ENCODE data around the gene LMBR1L. TPM values are rescaled to one million over a fixed set of nuclear protein-coding genes. Genes with fewer than 3 reads are reported as not detected.

LMBR1L gene
- total and polyA plus RNA-seq, 11 donors: 10.4 to 43.5 (median 26.6) TPM

GRCh38 chr12:49049566-49050224 lies 61.0 kb downstream of the LMBR1L start:
- peak in 2 of 4 donors; percentile 11 to 36 for ATAC-seq
- peaks cover 0 to 7% (median 0%) of the 10 kb centered on the region in 12 donors for H3K4me1 ChIP-seq
- H3K27me3 ChIP-seq: no peaks in the 10 kb centered on the region
- intact Hi-C loops (cut with DNase I): no loop called here
- no peaks in the 10 kb centered on the region for H3K9me3 ChIP-seq
- peaks cover 0 to 100% (median 100%) of the 10 kb centered on the region in 9 donors for H3K36me3 ChIP-seq
- TF ChIP-seq POLR2A (IDR thresholded peaks at IDR 0.05) (no peak), CTCF (IDR thresholded peaks at IDR 0.05) (no peak)
- no peak overlapping the region for H3K27ac ChIP-seq
- no peak overlapping the region for H3K4me3 ChIP-seq
- DNase-seq: peak in 2 of 5 donors; percentile 22 to 36
- 75 to 87% (median 83%) methylated on average over 20 of the region's 20 CpGs for WGBS, 4 donors

- no peak for TF ChIP-seq POLR2A (IDR thresholded peaks at IDR 0.05)
- TF ChIP-seq CTCF (IDR thresholded peaks at IDR 0.05): no peak
- WGBS, 4 donors: 88 to 93% (median 92%) methylated on average over 10 of the region's 10 CpGs
- ATAC-seq (no peak), DNase-seq (no peak)
- peaks cover 0 to 100% (median 100%) of the 10 kb centered on the region in 9 donors for H3K36me3 ChIP-seq
- no peak overlapping the region for H3K27ac ChIP-seq
- no peaks in the 10 kb centered on the region for H3K9me3 ChIP-seq
- H3K4me1 ChIP-seq: peaks cover 0 to 5% (median 0%) of the 10 kb centered on the region in 12 donors
- H3K4me3 ChIP-seq: no peak overlapping the region
- no peaks in the 10 kb centered on the region for H3K27me3 ChIP-seq
- intact Hi-C loops (cut with DNase I): no loop called here
These were observed 61.7 kb downstream of the LMBR1L start for GRCh38 chr12:49048953-49049352.

Other genes with a start within 250 kb of the LMBR1L start
- gene RND1, start 245.0 kb downstream of the LMBR1L start, total RNA-seq: 1 to 10 TPM in 2 of 9 donors, under 1 TPM in 5, not detected in 2; 0.35 to 1.5 (median 0.60) TPM
- gene RND1, start 245.0 kb downstream of the LMBR1L start, polyA plus RNA-seq: under 1 TPM; 0.53 to 0.95 TPM
- gene FKBP11, start 185.4 kb downstream of the LMBR1L start, total RNA-seq: 10 to 100 TPM in 2 of 9 donors, 1 to 10 TPM in 7; 1.6 to 26.0 (median 3.2) TPM
- gene FKBP11, start 185.4 kb downstream of the LMBR1L start, polyA plus RNA-seq: 10 to 100 TPM in 1 of 2 donors, 1 to 10 TPM in 1; 5.5 to 28.1 TPM
- 100 to 1,000 TPM in 1 of 9 donors, 10 to 100 TPM in 8; 35.8 to 130 (median 54.0) TPM for gene ARF3, start 153.4 kb downstream of the LMBR1L start, total RNA-seq
- gene ARF3, start 153.4 kb downstream of the LMBR1L start, polyA plus RNA-seq: 10 to 100 TPM; 40.1 to 61.5 TPM
- gene WNT10B, start 139.1 kb downstream of the LMBR1L start, total RNA-seq: 1 to 10 TPM in 1 of 9 donors, under 1 TPM in 7, not detected in 1; 0.12 to 1.3 (median 0.22) TPM
- gene WNT10B, start 139.1 kb downstream of the LMBR1L start, polyA plus RNA-seq: under 1 TPM; 0.08 to 0.28 TPM
- gene WNT1, start 132.5 kb downstream of the LMBR1L start, total RNA-seq: under 1 TPM in 1 of 9 donors, not detected in 8; 0.29 TPM
- gene WNT1, start 132.5 kb downstream of the LMBR1L start, polyA plus RNA-seq: not detected
- gene DDN, start 111.5 kb downstream of the LMBR1L start, total RNA-seq: 1 to 10 TPM in 4 of 9 donors, under 1 TPM in 5; 0.40 to 2.8 (median 0.95) TPM
- under 1 TPM; 0.42 to 0.91 TPM for gene DDN, start 111.5 kb downstream of the LMBR1L start, polyA plus RNA-seq
- gene PRKAG1, start 92.1 kb downstream of the LMBR1L start, total RNA-seq: 100 to 1,000 TPM in 2 of 9 donors, 10 to 100 TPM in 7; 72.0 to 107 (median 98.6) TPM
- 10 to 100 TPM; 91.5 to 93.5 TPM for gene PRKAG1, start 92.1 kb downstream of the LMBR1L start, polyA plus RNA-seq
- 10 to 100 TPM; 32.5 to 82.7 (median 55.6) TPM for gene KMT2D, start 50.1 kb downstream of the LMBR1L start, total RNA-seq
- gene KMT2D, start 50.1 kb downstream of the LMBR1L start, polyA plus RNA-seq: 10 to 100 TPM; 38.1 to 47.4 TPM
- 1 to 10 TPM in 2 of 9 donors, under 1 TPM in 2, not detected in 5; 0.19 to 2.0 (median 0.72) TPM for gene RHEBL1, start 40.9 kb downstream of the LMBR1L start, total RNA-seq
- gene RHEBL1, start 40.9 kb downstream of the LMBR1L start, polyA plus RNA-seq: under 1 TPM; 0.37 to 0.50 TPM
- 1 to 10 TPM in 1 of 9 donors, under 1 TPM in 8; 0.34 to 1.5 (median 0.76) TPM for gene DHH, start 16.0 kb downstream of the LMBR1L start, total RNA-seq
- gene DHH, start 16.0 kb downstream of the LMBR1L start, polyA plus RNA-seq: 1 to 10 TPM in 1 of 2 donors, under 1 TPM in 1; 0.38 to 1.0 TPM
- 100 to 1,000 TPM; 242 to 966 (median 464) TPM for gene TUBA1B, start 20.5 kb upstream of the LMBR1L start, total RNA-seq
- 1,000 to 10,000 TPM in 1 of 2 donors, 100 to 1,000 TPM in 1; 189 to 1,651 TPM for gene TUBA1B, start 20.5 kb upstream of the LMBR1L start, polyA plus RNA-seq
- 100 to 1,000 TPM; 122 to 280 (median 184) TPM for gene TUBA1A, start 78.2 kb upstream of the LMBR1L start, total RNA-seq
- gene TUBA1A, start 78.2 kb upstream of the LMBR1L start, polyA plus RNA-seq: 100 to 1,000 TPM in 1 of 2 donors, 10 to 100 TPM in 1; 71.5 to 238 TPM
- gene TUBA1C, start 154.2 kb upstream of the LMBR1L start, total RNA-seq: 100 to 1,000 TPM in 2 of 9 donors, 10 to 100 TPM in 7; 35.2 to 298 (median 68.8) TPM
- gene TUBA1C, start 154.2 kb upstream of the LMBR1L start, polyA plus RNA-seq: 100 to 1,000 TPM in 1 of 2 donors, 10 to 100 TPM in 1; 45.3 to 554 TPM
- gene PRPH, start 184.3 kb upstream of the LMBR1L start, total RNA-seq: under 1 TPM in 4 of 9 donors, not detected in 5; 0.36 to 0.70 (median 0.54) TPM
- gene PRPH, start 184.3 kb upstream of the LMBR1L start, polyA plus RNA-seq: under 1 TPM; 0.11 to 0.27 TPM
- gene TROAP, start 212.4 kb upstream of the LMBR1L start, total RNA-seq: 1 to 10 TPM in 2 of 9 donors, under 1 TPM in 4, not detected in 3; 0.33 to 6.4 (median 0.85) TPM
- gene TROAP, start 212.4 kb upstream of the LMBR1L start, polyA plus RNA-seq: under 1 TPM in 1 of 2 donors, not detected in 1; 0.11 TPM
- not detected for gene C1QL4, start 226.3 kb upstream of the LMBR1L start, total RNA-seq
- gene C1QL4, start 226.3 kb upstream of the LMBR1L start, polyA plus RNA-seq: not detected
- gene DNAJC22, start 236.0 kb upstream of the LMBR1L start, total RNA-seq: 1 to 10 TPM in 1 of 9 donors, under 1 TPM in 5, not detected in 3; 0.08 to 4.4 (median 0.53) TPM
- under 1 TPM in 1 of 2 donors, not detected in 1; 0.11 TPM for gene DNAJC22, start 236.0 kb upstream of the LMBR1L start, polyA plus RNA-seq